GM18517 (cell line): Measurements from ENCODE around the gene CLDN17.

ENCODE experiments used
- ATAC-seq: cut with Tn5 transposase; IDR thresholded peaks from one replicate; pipeline ENCODE4 v1.9.1; 2021; ENCODE audit warnings: mild to moderate bottlenecking, moderate library complexity; ENCODE audit not compliant: unreplicated experiment

CLDN17 gene

GRCh38 chr21:30126576-30126975 is 40.0 kb downstream of the CLDN17 start:
- no peak for ATAC-seq

DNA sequence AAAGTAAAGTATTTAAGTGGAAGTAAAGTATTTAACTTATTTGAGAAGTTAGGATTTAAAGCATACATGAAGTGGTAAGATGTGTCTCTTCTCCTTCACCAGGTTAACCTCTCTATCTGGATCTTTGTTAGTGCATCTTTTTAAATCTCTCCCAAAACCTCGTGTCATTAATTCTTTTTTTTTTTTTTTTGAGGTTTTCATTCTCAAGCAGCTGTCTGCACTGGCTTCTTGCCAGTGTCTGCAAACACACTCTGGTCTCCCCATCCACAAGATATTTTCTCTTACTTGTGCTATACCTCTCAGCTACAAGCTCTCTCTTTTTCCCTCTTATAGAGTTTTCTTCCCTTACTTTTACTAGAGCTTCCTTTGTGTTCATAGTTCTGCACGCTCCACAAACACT is 49.0 kb downstream of the CLDN17 start:
- ATAC-seq, result no peak

DNA sequence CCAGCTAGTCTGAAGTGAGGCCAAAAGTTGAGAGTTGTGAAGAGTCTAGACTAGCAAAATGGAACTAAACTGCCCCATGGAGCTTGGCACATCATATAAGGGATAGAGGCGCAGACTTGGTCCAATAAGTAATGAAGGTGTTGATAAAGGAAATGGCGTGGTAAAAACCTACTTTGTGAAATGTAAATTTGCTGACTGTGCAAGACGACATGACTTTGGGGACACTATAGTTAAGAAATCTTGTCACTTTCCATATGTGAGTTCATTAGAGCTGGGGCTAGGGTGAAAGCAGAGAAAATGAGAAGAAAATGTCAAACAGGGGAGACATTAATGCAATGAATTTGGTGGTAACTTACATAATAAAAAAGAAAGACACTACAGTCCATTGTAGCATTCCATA is 50.1 kb downstream of the CLDN17 start:
- no peak for ATAC-seq
